ENCODE measurements around the gene SBF2.

Gene SBF2

GRCh38 chr11:9851366-9851765 is 442.7 kb downstream of the SBF2 start:
- Histone ChIP-seq H3K4me2 (ENCODE audit: low read length) (no peak overlapping the region), H3K4me3 (ENCODE audit: low read length) (no peak overlapping the region), H3K79me2 (ENCODE audit: low read length) (no peaks in the 10 kb centered on the region), H3K9ac (ENCODE audit: low read length) (no peak overlapping the region), H4K20me1 (ENCODE audit: insufficient read depth, low read length) (no peaks in the 10 kb centered on the region), H3K27ac (ENCODE audit: low read length) (no peak overlapping the region), H3K27me3 (ENCODE audit: low read depth, low read length) (no peaks in the 10 kb centered on the region), H3K4me1 (ENCODE audit: low read length) (peaks cover 24% of the 10 kb centered on the region), H3K9me3 (ENCODE audit: insufficient read depth, low read length) (no peaks in the 10 kb centered on the region), H3K36me3 (replicated peaks; ENCODE audit: low read depth, low read length) (no peaks in the 10 kb centered on the region), H2AFZ (ENCODE audit: low read depth, low read length) (no peak overlapping the region)
- no peak for TF ChIP-seq EZH2phosphoT487 (IDR thresholded peaks at IDR 0.05; ENCODE audit: low read depth)
- no peak for TF ChIP-seq CTCF (IDR thresholded peaks at IDR 0.05; ENCODE audit: low read depth, low read length)

DNA sequence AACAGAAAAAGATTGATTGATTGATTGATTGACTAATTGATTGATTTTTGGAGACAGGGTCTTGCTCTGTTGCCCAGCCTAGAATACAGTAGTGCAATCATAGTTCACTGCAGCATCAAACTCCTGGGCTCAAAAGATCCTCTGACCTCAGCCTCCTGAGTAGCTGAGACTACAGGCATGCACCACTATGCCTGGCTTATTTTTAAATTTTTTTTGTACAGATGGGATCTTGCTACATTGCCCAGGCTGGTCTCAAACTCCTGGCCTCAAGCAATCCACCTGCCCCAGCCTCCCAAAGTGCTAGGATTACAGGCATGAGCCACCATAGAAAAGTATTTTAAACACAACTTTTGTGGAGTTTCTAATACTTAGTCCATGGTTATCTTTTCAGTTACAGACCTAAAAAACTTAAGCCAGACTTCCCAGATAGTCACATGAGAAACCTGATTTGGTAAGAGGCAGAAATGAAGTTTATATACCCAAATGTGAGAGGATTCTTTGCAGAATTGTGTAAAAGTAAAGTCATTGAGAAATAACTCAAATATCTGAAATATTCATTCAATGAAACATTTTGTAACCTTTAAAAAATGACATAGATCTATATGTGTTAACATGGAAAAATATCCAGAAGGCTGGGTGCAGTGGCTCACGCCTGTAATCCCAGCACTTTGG is 443.7 kb downstream of the SBF2 start:
- peaks cover 16% of the 10 kb centered on the region for H3K4me1 ChIP-seq (ENCODE audit: low read length)
- H3K4me2 ChIP-seq (ENCODE audit: low read length) = no peak overlapping the region
- no peak overlapping the region for H2AFZ ChIP-seq (ENCODE audit: low read depth, low read length)
- no peak overlapping the region for H3K9ac ChIP-seq (ENCODE audit: low read length)
- TF ChIP-seq EZH2phosphoT487 (IDR thresholded peaks at IDR 0.05; ENCODE audit: low read depth) (no peak), CTCF (IDR thresholded peaks at IDR 0.05; ENCODE audit: low read depth, low read length) (no peak)
- H3K36me3 ChIP-seq (replicated peaks; ENCODE audit: low read depth, low read length) = no peaks in the 10 kb centered on the region
- no peaks in the 10 kb centered on the region for H4K20me1 ChIP-seq (ENCODE audit: insufficient read depth, low read length)
- H3K27me3 ChIP-seq (ENCODE audit: low read depth, low read length) = no peaks in the 10 kb centered on the region
- no peak overlapping the region for H3K27ac ChIP-seq (ENCODE audit: low read length)
- H3K4me3 ChIP-seq (ENCODE audit: low read length) = no peak overlapping the region
- no peaks in the 10 kb centered on the region for H3K9me3 ChIP-seq (ENCODE audit: insufficient read depth, low read length)
- no peaks in the 10 kb centered on the region for H3K79me2 ChIP-seq (ENCODE audit: low read length)

- no peaks in the 10 kb centered on the region for H3K36me3 ChIP-seq (replicated peaks; ENCODE audit: low read depth, low read length)
- no peaks in the 10 kb centered on the region for H4K20me1 ChIP-seq (ENCODE audit: insufficient read depth, low read length)
- no peak overlapping the region for H3K4me3 ChIP-seq (ENCODE audit: low read length)
- H3K4me2 ChIP-seq (ENCODE audit: low read length) = no peak overlapping the region
- no peak overlapping the region for H3K27ac ChIP-seq (ENCODE audit: low read length)
- H3K9me3 ChIP-seq (ENCODE audit: insufficient read depth, low read length) = no peaks in the 10 kb centered on the region
- H3K4me1 ChIP-seq (ENCODE audit: low read length) = peaks cover 14% of the 10 kb centered on the region
- no peak overlapping the region for H3K9ac ChIP-seq (ENCODE audit: low read length)
- H2AFZ ChIP-seq (ENCODE audit: low read depth, low read length) = no peak overlapping the region
- TF ChIP-seq CTCF (IDR thresholded peaks at IDR 0.05; ENCODE audit: low read depth, low read length) (no peak), EZH2phosphoT487 (IDR thresholded peaks at IDR 0.05; ENCODE audit: low read depth) (no peak)
- no peaks in the 10 kb centered on the region for H3K27me3 ChIP-seq (ENCODE audit: low read depth, low read length)
- H3K79me2 ChIP-seq (ENCODE audit: low read length) = no peaks in the 10 kb centered on the region
Measured at GRCh38 chr11:9849389-9849788, 444.6 kb downstream of the SBF2 start.

GRCh38 chr11:9847636-9848035 is 446.4 kb downstream of the SBF2 start:
- no peak overlapping the region for H3K27ac ChIP-seq (ENCODE audit: low read length)
- TF ChIP-seq CTCF (IDR thresholded peaks at IDR 0.05; ENCODE audit: low read depth, low read length) (no peak), EZH2phosphoT487 (IDR thresholded peaks at IDR 0.05; ENCODE audit: low read depth) (no peak)
- no peak overlapping the region for H2AFZ ChIP-seq (ENCODE audit: low read depth, low read length)
- no peak overlapping the region for H3K4me3 ChIP-seq (ENCODE audit: low read length)
- H3K4me1 ChIP-seq (ENCODE audit: low read length) = peaks cover 9% of the 10 kb centered on the region
- H3K27me3 ChIP-seq (ENCODE audit: low read depth, low read length) = no peaks in the 10 kb centered on the region
- H4K20me1 ChIP-seq (ENCODE audit: insufficient read depth, low read length) = no peaks in the 10 kb centered on the region
- H3K79me2 ChIP-seq (ENCODE audit: low read length) = no peaks in the 10 kb centered on the region
- no peaks in the 10 kb centered on the region for H3K9me3 ChIP-seq (ENCODE audit: insufficient read depth, low read length)
- H3K4me2 ChIP-seq (ENCODE audit: low read length) = no peak overlapping the region
- H3K9ac ChIP-seq (ENCODE audit: low read length) = no peak overlapping the region
- H3K36me3 ChIP-seq (replicated peaks; ENCODE audit: low read depth, low read length) = no peaks in the 10 kb centered on the region
